ENCODE measurements around the gene STAT2.

GRCh38 chr12:56321027-56321426 lies 38.9 kb downstream of the STAT2 start:
- TF ChIP-seq CTCF (IDR thresholded peaks at IDR 0.05) (no peak), REST (IDR thresholded peaks at IDR 0.05; ENCODE audit: insufficient read depth in 1 of 2, low read depth in 2 of 2, low read length in 1 of 2) (no peak)
